Skeletal muscle satellite cell (primary cell): ENCODE measurements around the gene LGALS4.
"Not testable (repeated sequence)": the region's sequence is repeated elsewhere in the genome, so short reads cannot be mapped to it uniquely, and the experiment has no call there.

Experiments used
- H3K27me3 ChIP-seq: 2 replicates; pipeline ENCODE4 v1.7.0; 2013; ENCODE audit warnings: low read length; ENCODE audit not compliant: control insufficient read depth, insufficient read depth
- H3K36me3 ChIP-seq: 2 replicates; pipeline ENCODE4 v1.7.0; 2013; ENCODE audit warnings: mild to moderate bottlenecking, control low read depth, low read length; ENCODE audit not compliant: insufficient read depth
- H3K4me1 ChIP-seq: 2 replicates; pipeline ENCODE4 v1.7.0; 2013; ENCODE audit warnings: low read length; ENCODE audit not compliant: control insufficient read depth, insufficient read depth
- H3K4me2 ChIP-seq: 2 replicates; pipeline ENCODE4 v1.7.0; 2013; ENCODE audit warnings: mild to moderate bottlenecking, low read length
- H3K4me3 ChIP-seq: 2 replicates; pipeline ENCODE4 v1.7.0; 2013; ENCODE audit warnings: low read length
- H3K9ac ChIP-seq: 2 replicates; pipeline ENCODE4 v1.7.0; 2013; ENCODE audit warnings: mild to moderate bottlenecking, low read depth, low read length, moderate library complexity
- H3K9me3 ChIP-seq: replicated peaks from 2 replicates; pipeline ENCODE4 v1.7.0; 2013; ENCODE audit warnings: mild to moderate bottlenecking, control low read depth, low read length

LGALS4 gene

DNA sequence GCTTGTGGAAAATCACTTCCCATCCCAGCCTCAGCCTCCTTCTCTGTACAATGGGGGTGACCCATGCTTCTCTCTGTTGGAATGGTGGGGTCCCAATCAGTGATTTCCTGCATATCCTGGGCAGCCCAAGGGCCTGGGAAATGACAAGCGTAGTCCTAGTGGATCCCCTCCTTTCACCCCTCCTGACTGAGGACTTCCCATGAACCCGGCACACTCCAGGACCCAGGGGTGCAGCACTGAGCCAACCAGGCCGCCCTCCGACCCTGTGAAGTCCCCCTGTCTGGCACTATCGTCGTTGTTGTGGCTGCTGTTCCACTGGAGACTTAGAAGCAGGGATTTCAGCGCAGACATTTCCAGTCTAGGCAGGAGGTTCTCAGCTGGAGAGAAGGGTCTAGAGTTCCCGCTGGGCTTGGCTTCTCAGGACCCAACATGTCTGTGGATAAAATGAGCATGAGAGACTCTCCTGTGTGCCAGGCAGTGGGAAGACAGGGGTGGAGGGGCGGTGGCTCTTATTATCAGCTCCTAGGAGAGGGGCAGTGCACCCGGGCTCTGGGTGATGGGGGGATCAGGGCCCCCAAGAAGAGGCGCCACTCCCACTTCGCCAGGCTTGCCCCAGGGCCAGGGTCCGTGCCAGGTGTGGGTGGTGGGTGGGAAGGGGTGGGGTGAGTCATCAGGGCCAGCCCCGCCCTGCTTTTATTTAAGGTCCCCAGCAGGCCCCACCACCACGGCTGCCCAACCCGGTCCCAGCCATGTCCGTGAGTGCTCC is 24.1 kb downstream of the LGALS4 start, which contains the start of gene LGALS7B:
LGALS7B (plus strand) TSS at position 723 of the 766 bp plus-strand sequence; CDS start at position 750, 27 bp downstream.
- H3K4me3 ChIP-seq = no peak within 1 kb of the TSS
- H3K36me3 ChIP-seq = no peaks in the 10 kb centered on the region
- no peaks in the 10 kb centered on the region for H3K27me3 ChIP-seq
- H3K9ac ChIP-seq = no peak within 1 kb of the TSS
- no peak within 1 kb of the TSS for H3K4me2 ChIP-seq
- peaks cover 9% of the 10 kb centered on the region for H3K4me1 ChIP-seq
- no peaks in the 10 kb centered on the region for H3K9me3 ChIP-seq

DNA sequence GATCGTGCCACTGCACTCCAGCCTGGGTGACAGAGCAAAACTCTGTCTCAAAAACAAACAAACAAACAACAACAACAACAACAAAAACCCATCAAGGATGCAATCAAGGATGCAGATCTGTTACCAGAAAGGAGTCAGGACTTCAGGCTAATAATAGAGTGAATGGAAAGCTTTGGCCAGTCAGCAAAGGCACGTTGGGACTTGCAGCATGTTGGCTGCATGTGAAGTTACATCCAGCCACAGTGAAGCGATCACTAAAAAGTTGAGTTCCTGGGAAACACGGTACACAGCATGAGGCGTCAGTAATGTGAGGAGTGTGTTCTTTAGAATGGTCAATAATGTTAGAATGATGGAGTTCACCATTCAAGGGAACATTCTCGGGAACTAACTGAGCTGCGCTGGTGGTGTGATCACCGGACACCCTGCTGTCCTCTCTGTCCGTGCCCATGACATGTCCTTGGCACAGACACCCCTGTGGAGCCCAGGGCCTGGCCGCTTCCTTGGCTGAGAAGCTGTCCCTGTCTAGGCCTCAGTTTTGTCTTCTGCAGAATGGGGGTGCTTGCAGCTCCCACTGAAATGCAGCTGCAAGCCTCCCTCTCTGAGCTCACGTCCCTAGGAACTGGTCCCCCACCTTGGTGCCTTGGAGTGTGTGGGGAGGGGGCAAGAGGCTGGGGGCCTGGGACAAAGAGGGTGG is 26.0 kb downstream of the LGALS4 start:
- H3K4me2 ChIP-seq = no peak overlapping the region
- no peak overlapping the region for H3K9ac ChIP-seq
- no peaks in the 10 kb centered on the region for H3K36me3 ChIP-seq
- H3K9me3 ChIP-seq = no peaks in the 10 kb centered on the region
- H3K27me3 ChIP-seq = peaks cover 1% of the 10 kb centered on the region
- H3K4me3 ChIP-seq = no peak overlapping the region
- no peaks in the 10 kb centered on the region for H3K4me1 ChIP-seq

DNA sequence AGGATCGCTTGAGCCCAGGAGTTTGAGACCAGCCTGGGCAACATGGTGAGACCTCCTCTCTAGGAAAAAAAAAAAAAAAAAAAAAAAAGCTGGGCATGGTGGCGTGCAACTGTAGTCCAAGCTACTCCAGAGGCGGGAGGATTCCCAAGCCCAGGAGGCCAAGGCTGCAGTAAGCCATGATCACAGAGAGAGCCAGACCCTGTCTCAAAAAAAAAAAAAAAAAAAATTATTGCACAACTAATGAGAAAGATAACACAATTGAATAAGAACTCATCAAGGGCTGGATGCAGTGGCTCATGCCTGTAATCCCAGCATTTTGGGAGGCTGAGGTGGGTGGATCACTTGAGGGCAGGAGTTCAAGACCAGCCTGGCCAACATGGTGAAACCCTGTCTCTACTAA is 26.7 kb downstream of the LGALS4 start:
- H3K9me3 ChIP-seq, H3K27me3 ChIP-seq: not testable (repeated sequence)

DNA sequence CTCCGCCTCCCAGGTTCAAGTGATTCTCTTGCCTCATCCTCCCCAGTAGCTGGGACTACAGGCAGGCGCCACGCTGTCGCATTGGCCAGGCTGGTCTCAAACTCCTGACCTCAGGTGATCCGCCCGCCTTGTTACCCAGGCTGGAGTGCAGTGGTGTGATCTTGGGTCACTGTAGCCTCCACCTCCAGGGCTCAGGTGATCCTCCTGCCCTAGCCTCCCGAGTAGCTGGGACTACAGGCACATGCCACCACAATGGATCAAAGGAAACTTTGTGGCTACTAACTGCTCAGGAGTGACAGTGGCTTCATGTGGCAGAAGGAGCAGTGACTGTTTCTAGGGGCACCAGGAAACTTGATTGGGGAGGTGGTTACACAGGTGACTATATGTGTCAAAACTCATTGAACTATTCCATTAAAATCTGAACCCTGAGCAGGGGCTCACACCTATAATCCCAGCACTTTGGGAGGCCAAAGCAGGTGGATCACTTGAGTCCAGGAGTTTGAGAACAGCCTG is 27.5 kb downstream of the LGALS4 start:
- no peaks in the 10 kb centered on the region for H3K4me1 ChIP-seq
- H3K27me3 ChIP-seq = peaks cover 13% of the 10 kb centered on the region
- H3K9me3 ChIP-seq = no peaks in the 10 kb centered on the region

More for the DNA sequence above, 26.7 kb downstream of the LGALS4 start:
- not testable (repeated sequence) for H3K4me2 ChIP-seq, H3K9ac ChIP-seq, H3K4me1 ChIP-seq, H3K4me3 ChIP-seq, H3K36me3 ChIP-seq

DNA sequence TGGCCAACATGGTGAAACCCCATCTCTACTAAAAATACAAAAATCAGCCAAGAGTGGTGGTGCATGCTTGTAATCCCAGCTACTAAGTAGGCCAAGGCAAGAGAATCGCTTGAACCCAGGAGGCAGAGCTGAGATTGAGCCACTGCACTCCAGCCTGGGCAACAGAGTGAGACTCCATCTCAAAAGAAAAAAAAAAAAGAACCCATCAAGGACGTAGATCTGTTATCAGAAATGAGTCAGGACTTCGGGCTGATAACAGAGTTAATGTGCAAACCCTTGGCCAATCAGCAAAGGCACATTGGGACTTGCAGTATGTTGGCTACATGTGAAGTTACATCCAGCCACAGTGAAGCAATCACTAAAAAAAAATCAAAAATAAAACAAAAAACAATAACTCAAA is 28.5 kb downstream of the LGALS4 start:
- Histone ChIP-seq H3K4me2 (no peak overlapping the region), H3K9me3 (no peaks in the 10 kb centered on the region), H3K4me3 (no peak overlapping the region), H3K4me1 (no peaks in the 10 kb centered on the region), H3K27me3 (peaks cover 18% of the 10 kb centered on the region), H3K36me3 (no peaks in the 10 kb centered on the region), H3K9ac (no peak overlapping the region)

More for the DNA sequence above, 27.5 kb downstream of the LGALS4 start:
- Histone ChIP-seq H3K4me3 (no peak overlapping the region), H3K36me3 (no peaks in the 10 kb centered on the region), H3K9ac (no peak overlapping the region), H3K4me2 (no peak overlapping the region)

DNA sequence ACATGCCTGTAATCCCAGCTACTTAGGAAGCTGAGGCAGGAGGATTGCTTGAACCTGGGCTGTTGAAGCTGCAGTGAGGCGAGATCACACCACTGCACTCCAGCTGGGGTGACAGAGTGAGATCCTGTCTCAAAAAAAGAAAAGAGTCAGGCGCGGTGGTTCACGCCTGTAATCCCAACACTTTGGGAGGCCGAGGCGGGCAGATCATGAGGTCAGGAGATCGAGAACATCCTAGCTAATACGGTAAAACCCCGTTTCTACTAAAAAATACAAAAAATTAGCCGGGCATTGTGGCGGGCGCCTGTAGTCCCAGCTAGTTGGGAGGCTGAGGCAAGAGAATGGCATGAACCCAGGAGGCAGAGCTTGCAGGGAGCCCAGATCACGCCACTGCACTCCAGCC is 30.5 kb downstream of the LGALS4 start:
- H3K36me3 ChIP-seq, H3K4me2 ChIP-seq, H3K9ac ChIP-seq, H3K4me1 ChIP-seq, H3K9me3 ChIP-seq, H3K4me3 ChIP-seq: not testable (repeated sequence)
- peaks cover 23% of the 10 kb centered on the region for H3K27me3 ChIP-seq

DNA sequence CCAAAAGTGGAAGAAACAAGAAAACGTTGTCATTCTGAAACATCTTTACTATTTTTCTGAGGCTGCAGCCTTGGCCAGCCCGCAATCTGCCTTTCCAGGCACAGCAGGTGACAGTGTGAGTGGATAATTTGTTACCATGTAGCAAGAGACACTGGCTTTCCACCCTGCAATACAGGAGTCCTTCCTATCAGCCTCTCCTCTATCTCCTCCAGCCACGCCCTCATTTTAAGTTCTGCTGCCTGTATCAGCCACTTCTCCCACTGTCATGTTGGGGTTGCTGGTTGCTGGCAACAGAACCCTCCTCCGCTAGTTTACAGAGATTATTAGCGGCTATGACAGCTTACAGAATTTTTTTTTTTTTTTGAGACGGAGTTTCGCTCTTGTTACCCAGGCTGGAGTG is 31.7 kb downstream of the LGALS4 start:
- no peaks in the 10 kb centered on the region for H3K4me1 ChIP-seq
- H3K9ac ChIP-seq = no peak overlapping the region
- no peaks in the 10 kb centered on the region for H3K9me3 ChIP-seq
- no peaks in the 10 kb centered on the region for H3K36me3 ChIP-seq
- no peak overlapping the region for H3K4me3 ChIP-seq
- H3K27me3 ChIP-seq = peaks cover 23% of the 10 kb centered on the region
- no peak overlapping the region for H3K4me2 ChIP-seq

DNA sequence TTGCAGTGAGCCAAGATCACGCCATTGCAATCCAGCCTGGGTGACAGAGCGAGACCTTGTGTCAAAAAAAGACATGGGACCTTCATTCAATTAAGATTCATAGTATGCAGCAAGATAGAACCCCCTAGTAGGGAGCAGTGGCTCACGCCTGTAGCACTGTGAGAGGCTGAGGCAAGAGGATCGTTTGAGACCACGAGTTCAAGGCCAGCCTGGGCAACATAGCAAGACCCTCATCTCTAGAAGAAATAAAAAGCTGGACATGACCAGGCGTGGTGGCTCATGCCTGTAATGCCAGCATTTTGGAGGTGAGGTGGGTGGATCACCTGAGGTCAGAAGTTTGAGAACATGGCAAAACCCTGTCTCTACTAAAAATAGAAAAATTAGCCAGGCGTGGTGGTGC is 32.3 kb downstream of the LGALS4 start:
- Histone ChIP-seq H3K4me3 (no peak overlapping the region), H3K9me3 (no peaks in the 10 kb centered on the region), H3K4me1 (no peaks in the 10 kb centered on the region), H3K4me2 (no peak overlapping the region), H3K27me3 (peaks cover 23% of the 10 kb centered on the region), H3K9ac (no peak overlapping the region), H3K36me3 (no peaks in the 10 kb centered on the region)

DNA sequence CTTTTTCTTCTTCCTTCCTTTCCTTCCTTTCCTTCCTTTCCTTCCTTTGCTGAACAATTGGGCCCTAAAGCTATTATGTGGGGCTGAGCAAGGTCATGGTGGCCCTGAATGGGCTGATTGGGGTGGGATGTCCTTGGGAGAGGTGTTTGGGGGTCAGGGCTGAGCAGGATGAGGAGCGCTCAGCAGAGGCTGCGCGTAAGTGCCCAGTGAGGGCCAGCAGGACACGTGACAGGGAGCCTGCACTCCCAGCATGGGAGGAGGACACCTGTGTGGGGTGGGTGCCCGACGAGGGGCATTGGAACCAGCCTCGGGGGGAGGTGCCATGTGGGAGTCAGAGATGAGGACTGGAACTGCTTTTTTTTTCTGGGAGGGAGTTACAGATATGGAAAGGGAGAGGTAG is 34.0 kb downstream of the LGALS4 start:
- no peak overlapping the region for H3K4me2 ChIP-seq
- H3K27me3 ChIP-seq = peaks cover 23% of the 10 kb centered on the region
- H3K9ac ChIP-seq = no peak overlapping the region
- no peaks in the 10 kb centered on the region for H3K4me1 ChIP-seq
- no peaks in the 10 kb centered on the region for H3K9me3 ChIP-seq
- no peak overlapping the region for H3K4me3 ChIP-seq
- no peaks in the 10 kb centered on the region for H3K36me3 ChIP-seq

DNA sequence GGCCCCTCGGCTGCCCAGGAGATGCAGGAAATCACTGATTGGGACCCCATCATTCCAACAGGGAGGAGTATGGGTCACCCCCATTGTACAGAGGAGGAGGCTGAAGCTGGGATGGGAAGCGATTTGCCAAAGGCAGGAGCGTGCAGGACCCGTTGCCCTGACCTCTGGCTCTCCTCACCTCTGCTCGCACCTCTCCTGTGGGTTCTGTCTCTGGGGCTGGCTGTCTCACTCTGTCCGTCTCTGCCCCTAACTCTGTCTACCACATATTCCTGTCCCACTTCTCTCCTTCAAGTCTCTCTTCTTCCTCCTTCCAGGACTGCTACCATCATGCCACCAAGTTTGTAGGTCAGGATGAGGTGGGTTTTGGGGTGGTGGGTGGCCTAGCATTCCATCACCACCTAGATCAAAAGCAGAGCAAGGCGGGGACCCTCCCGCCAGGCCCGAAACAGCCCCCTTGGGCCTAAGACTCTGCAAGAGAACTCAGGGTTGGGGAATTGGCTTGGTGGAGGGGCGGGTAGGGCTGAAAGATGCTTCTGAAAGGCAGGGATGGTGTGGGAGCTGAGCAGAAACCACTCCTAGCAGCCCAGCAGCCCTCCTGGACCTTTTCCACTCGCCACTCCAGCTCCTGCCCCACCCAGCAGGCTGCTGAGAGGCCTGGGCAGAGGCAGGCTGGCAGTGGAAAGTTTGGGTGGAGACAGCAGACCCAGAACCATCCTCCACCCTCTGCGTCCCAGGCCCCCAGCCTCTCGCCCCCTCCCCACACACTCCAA is 38.4 kb downstream of the LGALS4 start:
- Histone ChIP-seq H3K4me2 (no peak overlapping the region), H3K9me3 (no peaks in the 10 kb centered on the region), H3K9ac (no peak overlapping the region), H3K36me3 (no peaks in the 10 kb centered on the region), H3K4me1 (peaks cover 6% of the 10 kb centered on the region), H3K4me3 (no peak overlapping the region), H3K27me3 (peaks cover 5% of the 10 kb centered on the region)

DNA sequence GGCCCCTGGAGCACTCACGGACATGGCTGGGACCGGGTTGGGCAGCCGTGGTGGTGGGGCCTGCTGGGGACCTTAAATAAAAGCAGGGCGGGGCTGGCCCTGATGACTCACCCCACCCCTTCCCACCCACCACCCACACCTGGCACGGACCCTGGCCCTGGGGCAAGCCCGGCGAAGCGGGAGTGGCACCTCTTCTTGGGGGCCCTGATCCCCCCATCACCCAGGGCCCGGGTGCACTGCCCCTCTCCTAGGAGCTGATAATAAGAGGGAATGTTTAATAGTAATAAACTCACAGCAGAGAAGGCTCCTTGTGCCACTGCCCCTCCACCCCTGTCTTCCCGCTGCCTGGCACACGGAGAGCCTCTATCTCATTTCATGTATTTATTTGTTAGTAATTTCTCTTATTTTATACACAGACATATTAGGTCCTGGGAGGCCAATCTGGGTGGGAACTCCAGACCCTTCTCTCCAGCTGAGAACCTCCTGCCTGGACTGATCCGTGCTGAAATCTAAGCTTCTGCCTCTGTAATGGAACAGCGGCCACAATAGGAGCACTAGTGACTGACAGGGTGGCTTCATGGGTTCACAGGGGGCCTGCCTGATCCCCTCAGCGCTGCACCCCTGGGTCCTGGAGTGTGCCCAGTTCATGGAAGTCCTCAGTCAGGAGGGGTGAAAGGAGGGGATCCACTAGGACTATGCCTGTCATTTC is 39.1 kb downstream of the LGALS4 start, which contains the start of gene LGALS7:
LGALS7 (minus strand) TSS at position 49 of the 709 bp plus-strand sequence; CDS start at position 24, 25 bp downstream.
- H3K9me3 ChIP-seq = no peaks in the 10 kb centered on the region
- no peak within 1 kb of the TSS for H3K9ac ChIP-seq
- H3K4me2 ChIP-seq = no peak within 1 kb of the TSS
- H3K4me3 ChIP-seq = no peak within 1 kb of the TSS
- peaks cover 2% of the 10 kb centered on the region for H3K27me3 ChIP-seq
- H3K4me1 ChIP-seq = peaks cover 6% of the 10 kb centered on the region
- H3K36me3 ChIP-seq = no peaks in the 10 kb centered on the region
